Hepatocyte (in vitro differentiated cells): ENCODE data around the gene AGBL1. TPM values are rescaled to one million over a fixed set of nuclear protein-coding genes. Genes with fewer than 3 reads are reported as not detected.

Experiments
- DNase-seq: peaks from one replicate; pipeline ENCODE4 v3.0.0-alpha.2; 2016; ENCODE audit warnings: low spot score
- H2AFZ ChIP-seq: fragments of 200-600 bp; sonication (generic); 2 replicates; pipeline ENCODE4 v1.6.0; 2016; ENCODE audit warnings: antibody characterized with exemption, mild to moderate bottlenecking
- H3K27ac ChIP-seq: fragments of 200-600 bp; sonication (generic); 2 replicates; pipeline ENCODE4 v1.5.1; 2016; ENCODE audit warnings: mild to moderate bottlenecking
- H3K27me3 ChIP-seq: fragments of 200-600 bp; sonication (generic); 2 replicates; pipeline ENCODE4 v1.6.1; 2016
- H3K36me3 ChIP-seq: fragments of 200-600 bp; sonication (generic); replicated peaks from 2 replicates; pipeline ENCODE4 v1.5.1; 2016; ENCODE audit warnings: low read depth; ENCODE audit not compliant: insufficient read depth
- H3K4me1 ChIP-seq: fragments of 200-600 bp; sonication (generic); 2 replicates; pipeline ENCODE4 v1.5.1; 2016; ENCODE audit warnings: mild to moderate bottlenecking, moderate library complexity; ENCODE audit not compliant: insufficient read depth
- H3K4me2 ChIP-seq: fragments of 200-600 bp; sonication (generic); 2 replicates; pipeline ENCODE4 v1.6.0; 2016
- H3K4me3 ChIP-seq: fragments of 200-600 bp; sonication (generic); 2 replicates; pipeline ENCODE4 v1.5.1; 2016; ENCODE audit warnings: mild to moderate bottlenecking
- H3K79me2 ChIP-seq: fragments of 200-600 bp; sonication (generic); 2 replicates; pipeline ENCODE4 v1.6.0; 2017; ENCODE audit warnings: mild to moderate bottlenecking
- H3K9me2 ChIP-seq: fragments of 200-600 bp; sonication (generic); replicated peaks from 2 replicates; pipeline ENCODE4 v1.6.0; 2017; ENCODE audit warnings: mild to moderate bottlenecking; ENCODE audit not compliant: insufficient read depth
- H3K9me3 ChIP-seq: fragments of 200-600 bp; sonication (generic); 2 replicates; pipeline ENCODE4 v1.5.1; 2016; ENCODE audit warnings: low read depth, mild to moderate bottlenecking
- H4K20me1 ChIP-seq: fragments of 200-600 bp; sonication (generic); 2 replicates; pipeline ENCODE4 v1.6.0; 2016; ENCODE audit warnings: mild to moderate bottlenecking; ENCODE audit not compliant: insufficient read depth, poor library complexity, severe bottlenecking
- EZH2 ChIP-seq: fragments of 200-600 bp; sonication (generic); IDR thresholded peaks from 2 replicates; pipeline ENCODE4 v1.6.1; 2016; ENCODE audit warnings: antibody characterized with exemption, mild to moderate bottlenecking, borderline replicate concordance
- EZH2phosphoT487 ChIP-seq: fragments of 200-600 bp; sonication (generic); IDR thresholded peaks from one replicate; pipeline ENCODE4 v1.6.1; 2018; ENCODE audit warnings: antibody characterized with exemption, mild to moderate bottlenecking, low read depth, moderate library complexity; ENCODE audit not compliant: unreplicated experiment, severe bottlenecking
- WGBS: methylation state at CpG from one replicate; pipeline ENCODE4 v1.1.6; 2016; ENCODE audit warnings: low lambda C conversion rate; ENCODE audit errors: missing lambda C conversion rate; 5-methylcytosine and 5-hydroxymethylcytosine counted together
- polyA plus RNA-seq: library from polyadenylated mRNA; unstranded; fragments of >200 nt; fragmentation: Nextera tagmentation; extraction: Ambion mirVana; gene quantifications from 2 replicates; pipeline ENCODE4 v1.2.1, GENCODE V29; 2016
- total RNA-seq: library from RNA; depleted of rRNA; stranded (reverse); fragments of >200 nt; gene quantifications from 2 replicates; pipeline ENCODE4 v1.2.3, GENCODE V29; 2014
- TF ChIP-seq, protein P1 (sequence below): fragments of 200-600 bp; sonication (generic); IDR thresholded peaks from 2 replicates; pipeline ENCODE4 v1.5.1; 2016; ENCODE audit warnings: antibody characterized with exemption, mild to moderate bottlenecking; ENCODE audit not compliant: poor library complexity

AGBL1 gene
- total and polyA plus RNA-seq, 2 experiments from 2014 or later: not detected

- H3K79me2 ChIP-seq: no peaks in the 10 kb centered on the region
- H2AFZ ChIP-seq: peak overlapping the region; percentile 47
- H3K4me2 ChIP-seq: peak overlapping the region; percentile 76
- H4K20me1 ChIP-seq: no peaks in the 10 kb centered on the region
- WGBS: 12% methylated on average over 19 of the region's 19 CpGs
- H3K4me3 ChIP-seq: no peak overlapping the region
- H3K4me1 ChIP-seq: no peaks in the 10 kb centered on the region
- no peaks in the 10 kb centered on the region for H3K9me2 ChIP-seq
- H3K36me3 ChIP-seq: no peaks in the 10 kb centered on the region
- H3K27me3 ChIP-seq: peaks cover 27% of the 10 kb centered on the region
- peak; percentile 73 for DNase-seq
- no peaks in the 10 kb centered on the region for H3K9me3 ChIP-seq
- TF ChIP-seq EZH2: no peak
- TF ChIP-seq, protein P1, sequence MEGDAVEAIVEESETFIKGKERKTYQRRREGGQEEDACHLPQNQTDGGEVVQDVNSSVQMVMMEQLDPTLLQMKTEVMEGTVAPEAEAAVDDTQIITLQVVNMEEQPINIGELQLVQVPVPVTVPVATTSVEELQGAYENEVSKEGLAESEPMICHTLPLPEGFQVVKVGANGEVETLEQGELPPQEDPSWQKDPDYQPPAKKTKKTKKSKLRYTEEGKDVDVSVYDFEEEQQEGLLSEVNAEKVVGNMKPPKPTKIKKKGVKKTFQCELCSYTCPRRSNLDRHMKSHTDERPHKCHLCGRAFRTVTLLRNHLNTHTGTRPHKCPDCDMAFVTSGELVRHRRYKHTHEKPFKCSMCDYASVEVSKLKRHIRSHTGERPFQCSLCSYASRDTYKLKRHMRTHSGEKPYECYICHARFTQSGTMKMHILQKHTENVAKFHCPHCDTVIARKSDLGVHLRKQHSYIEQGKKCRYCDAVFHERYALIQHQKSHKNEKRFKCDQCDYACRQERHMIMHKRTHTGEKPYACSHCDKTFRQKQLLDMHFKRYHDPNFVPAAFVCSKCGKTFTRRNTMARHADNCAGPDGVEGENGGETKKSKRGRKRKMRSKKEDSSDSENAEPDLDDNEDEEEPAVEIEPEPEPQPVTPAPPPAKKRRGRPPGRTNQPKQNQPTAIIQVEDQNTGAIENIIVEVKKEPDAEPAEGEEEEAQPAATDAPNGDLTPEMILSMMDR: peak; percentile 87
- no peak overlapping the region for H3K27ac ChIP-seq
Observed at GRCh38 chr15:86231864-86232721, 152.4 kb downstream of the AGBL1 start.

- Histone ChIP-seq H3K4me3 (no peak overlapping the region), H3K27ac (no peak overlapping the region), H3K27me3 (peaks cover 10% of the 10 kb centered on the region), H3K36me3 (no peaks in the 10 kb centered on the region), H3K9me2 (no peaks in the 10 kb centered on the region), H3K4me2 (no peak overlapping the region), H3K79me2 (no peaks in the 10 kb centered on the region), H3K9me3 (no peaks in the 10 kb centered on the region), H4K20me1 (no peaks in the 10 kb centered on the region), H3K4me1 (no peaks in the 10 kb centered on the region), H2AFZ (no peak overlapping the region)
- 81% methylated on average over 3 of the region's 3 CpGs for WGBS
- TF ChIP-seq EZH2phosphoT487 (no peak), EZH2 (no peak)
- TF ChIP-seq, protein P1: no peak
- DNase-seq: no peak
Observed at GRCh38 chr15:86235667-86236066, 156.0 kb downstream of the AGBL1 start.

- no peak for DNase-seq
- Histone ChIP-seq H3K27ac (no peak overlapping the region), H3K36me3 (no peaks in the 10 kb centered on the region), H4K20me1 (no peaks in the 10 kb centered on the region), H3K4me3 (no peak overlapping the region), H2AFZ (no peak overlapping the region), H3K27me3 (peaks cover 6% of the 10 kb centered on the region), H3K4me1 (no peaks in the 10 kb centered on the region), H3K79me2 (no peaks in the 10 kb centered on the region), H3K9me3 (no peaks in the 10 kb centered on the region), H3K9me2 (no peaks in the 10 kb centered on the region), H3K4me2 (peak overlapping the region; percentile 53)
- WGBS: 23% methylated on average over 15 of the region's 15 CpGs
- TF ChIP-seq, protein P1: no peak
- no peak for TF ChIP-seq EZH2
- TF ChIP-seq EZH2phosphoT487: no peak
Observed at GRCh38 chr15:86236356-86237110, 156.9 kb downstream of the AGBL1 start.
